HG03064 (cell line): Measurements from ENCODE around the gene ABCG8.

Source experiments
- ATAC-seq: cut with Tn5 transposase; IDR thresholded peaks from one replicate; pipeline ENCODE4 v1.9.1; 2021; ENCODE audit warnings: low read depth; ENCODE audit not compliant: unreplicated experiment

The ABCG8 gene

GRCh38 chr2:43824951-43825493, 13.7 kb upstream of the ABCG8 start:
- no peak for ATAC-seq

- no peak for ATAC-seq
Measured at GRCh38 chr2:43825841-43826240, 12.9 kb upstream of the ABCG8 start.

GRCh38 chr2:43826305-43827250, 12.2 kb upstream of the ABCG8 start:
- ATAC-seq = no peak

GRCh38 chr2:43831543-43832294, 7.1 kb upstream of the ABCG8 start:
- no peak for ATAC-seq

GRCh38 chr2:43832457-43832856, 6.3 kb upstream of the ABCG8 start:
- ATAC-seq = no peak

GRCh38 chr2:43837033-43837432, 1.7 kb upstream of the ABCG8 start:
- ATAC-seq = no peak

GRCh38 chr2:43837831-43838559, 776 bp upstream of the ABCG8 start:
- ATAC-seq = no peak

GRCh38 chr2:43839776-43840564, 1.2 kb downstream of the ABCG8 start:
- ATAC-seq = no peak

- ATAC-seq = no peak
Measured at GRCh38 chr2:43840965-43841364, 2.2 kb downstream of the ABCG8 start.

GRCh38 chr2:43841949-43842865, 3.4 kb downstream of the ABCG8 start:
- no peak for ATAC-seq

GRCh38 chr2:43842866-43843226, 4.1 kb downstream of the ABCG8 start:
- ATAC-seq = no peak

GRCh38 chr2:43845181-43845580, 6.4 kb downstream of the ABCG8 start:
- no peak for ATAC-seq

GRCh38 chr2:43846140-43846793, 7.5 kb downstream of the ABCG8 start:
- no peak for ATAC-seq

GRCh38 chr2:43848214-43848613, 9.4 kb downstream of the ABCG8 start:
- ATAC-seq = no peak

GRCh38 chr2:43851011-43851980, 12.5 kb downstream of the ABCG8 start:
- ATAC-seq = no peak

- ATAC-seq = no peak
Measured at GRCh38 chr2:43852196-43852730, 13.5 kb downstream of the ABCG8 start.
